ENCODE measurements around the gene CSTF1.
"Not testable (repeated sequence)": the region's sequence is repeated elsewhere in the genome, so short reads cannot be mapped to it uniquely, and the experiment has no call there.

The CSTF1 gene

GRCh38 chr20:56369179-56369578, 23.3 kb upstream of the CSTF1 start:
- DNase-seq (ENCODE audit: low read depth), result no peak

GRCh38 chr20:56371977-56372376, 20.5 kb upstream of the CSTF1 start:
- DNase-seq (ENCODE audit: low read depth), result no peak

- DNase-seq (ENCODE audit: low read depth), result no peak
These were observed 19.6 kb upstream of the CSTF1 start for GRCh38 chr20:56372850-56373249.

GRCh38 chr20:56373942-56374341, 18.5 kb upstream of the CSTF1 start:
- DNase-seq (ENCODE audit: low read depth), result peak; percentile 92

GRCh38 chr20:56376331-56376730, 16.1 kb upstream of the CSTF1 start:
- no peak for DNase-seq (ENCODE audit: low read depth)

GRCh38 chr20:56378386-56378785, 14.1 kb upstream of the CSTF1 start:
- DNase-seq (ENCODE audit: low read depth), result no peak

GRCh38 chr20:56380375-56380774, 12.1 kb upstream of the CSTF1 start:
- peak; percentile 91 for DNase-seq (ENCODE audit: low read depth)

- DNase-seq (ENCODE audit: low read depth), result no peak
These were observed 10.9 kb upstream of the CSTF1 start for GRCh38 chr20:56381501-56381900.

- no peak for DNase-seq (ENCODE audit: low read depth)
These were observed 9.7 kb upstream of the CSTF1 start for GRCh38 chr20:56382696-56383095.

- DNase-seq (ENCODE audit: low read depth), result no peak
These were observed 9.1 kb upstream of the CSTF1 start for GRCh38 chr20:56383334-56383733.

GRCh38 chr20:56385130-56385529, 7.3 kb upstream of the CSTF1 start:
- DNase-seq (ENCODE audit: low read depth), result no peak

- no peak for DNase-seq (ENCODE audit: low read depth)
These were observed 6.2 kb upstream of the CSTF1 start for GRCh38 chr20:56386219-56386618.

GRCh38 chr20:56388882-56389281, 3.6 kb upstream of the CSTF1 start:
- no peak for DNase-seq (ENCODE audit: low read depth)

GRCh38 chr20:56389807-56390206, 2.6 kb upstream of the CSTF1 start:
- DNase-seq (ENCODE audit: low read depth), result no peak

GRCh38 chr20:56390396-56390795, 2.0 kb upstream of the CSTF1 start:
- not testable (repeated sequence) for DNase-seq (ENCODE audit: low read depth)

- peak; percentile 11 for DNase-seq (ENCODE audit: low read depth)
These were observed 1.4 kb upstream of the CSTF1 start for GRCh38 chr20:56391037-56391436.

GRCh38 chr20:56391596-56392131, 781 bp upstream of the CSTF1 start:
- DNase-seq (ENCODE audit: low read depth), result peak; percentile 12

GRCh38 chr20:56392881-56393482, 537 bp downstream of the CSTF1 start:
- peak; percentile 20 for DNase-seq (ENCODE audit: low read depth)

GRCh38 chr20:56393653-56394052, 1.2 kb downstream of the CSTF1 start:
- no peak for DNase-seq (ENCODE audit: low read depth)

- no peak for DNase-seq (ENCODE audit: low read depth)
These were observed 2.7 kb downstream of the CSTF1 start for GRCh38 chr20:56395166-56395565.

GRCh38 chr20:56400001-56400640, 7.7 kb downstream of the CSTF1 start:
- DNase-seq (ENCODE audit: low read depth), result peak; percentile 74

- no peak for DNase-seq (ENCODE audit: low read depth)
These were observed 11.0 kb downstream of the CSTF1 start for GRCh38 chr20:56403465-56403864.

GRCh38 chr20:56405356-56405755, 12.9 kb downstream of the CSTF1 start:
- DNase-seq (ENCODE audit: low read depth), result not testable (repeated sequence)

GRCh38 chr20:56406910-56407309, 14.5 kb downstream of the CSTF1 start:
- no peak for DNase-seq (ENCODE audit: low read depth)
